ENCODE data around the gene IPPK.

DNA sequence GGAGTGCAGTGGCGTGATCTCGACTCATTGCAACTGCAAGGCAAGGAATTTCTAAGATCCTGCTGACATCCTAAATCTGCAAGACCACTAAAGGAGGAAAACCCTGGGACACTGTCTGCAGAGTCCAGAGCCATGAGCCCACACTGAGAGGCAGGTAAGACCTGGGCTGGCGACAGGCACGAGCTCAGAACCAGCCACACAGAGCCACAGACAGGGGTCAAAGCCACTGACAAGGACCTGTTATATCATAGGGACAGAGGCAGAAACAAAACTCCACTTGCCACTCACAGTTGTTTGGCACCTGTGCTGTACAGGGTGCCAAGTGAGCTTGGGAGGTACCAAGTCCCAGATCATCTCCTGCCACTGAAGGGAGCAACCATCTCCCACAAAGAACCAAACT is 34.2 kb downstream of the IPPK start:
- TF ChIP-seq, protein P1, sequence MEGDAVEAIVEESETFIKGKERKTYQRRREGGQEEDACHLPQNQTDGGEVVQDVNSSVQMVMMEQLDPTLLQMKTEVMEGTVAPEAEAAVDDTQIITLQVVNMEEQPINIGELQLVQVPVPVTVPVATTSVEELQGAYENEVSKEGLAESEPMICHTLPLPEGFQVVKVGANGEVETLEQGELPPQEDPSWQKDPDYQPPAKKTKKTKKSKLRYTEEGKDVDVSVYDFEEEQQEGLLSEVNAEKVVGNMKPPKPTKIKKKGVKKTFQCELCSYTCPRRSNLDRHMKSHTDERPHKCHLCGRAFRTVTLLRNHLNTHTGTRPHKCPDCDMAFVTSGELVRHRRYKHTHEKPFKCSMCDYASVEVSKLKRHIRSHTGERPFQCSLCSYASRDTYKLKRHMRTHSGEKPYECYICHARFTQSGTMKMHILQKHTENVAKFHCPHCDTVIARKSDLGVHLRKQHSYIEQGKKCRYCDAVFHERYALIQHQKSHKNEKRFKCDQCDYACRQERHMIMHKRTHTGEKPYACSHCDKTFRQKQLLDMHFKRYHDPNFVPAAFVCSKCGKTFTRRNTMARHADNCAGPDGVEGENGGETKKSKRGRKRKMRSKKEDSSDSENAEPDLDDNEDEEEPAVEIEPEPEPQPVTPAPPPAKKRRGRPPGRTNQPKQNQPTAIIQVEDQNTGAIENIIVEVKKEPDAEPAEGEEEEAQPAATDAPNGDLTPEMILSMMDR (conservative IDR thresholded peaks at IDR 0.05 in 1 of 2, IDR thresholded peaks at IDR 0.05 in 1 of 2; ENCODE audit: extremely low read depth in 1 of 2, insufficient read depth in 1 of 2, low read depth in 1 of 2, low read length in 2 of 2), result no peak
- TF ChIP-seq EZH2 (IDR thresholded peaks at IDR 0.05; ENCODE audit: borderline replicate concordance, low read length), result no peak
